ENCODE measurements around the gene GABRB3.

Gene GABRB3

DNA sequence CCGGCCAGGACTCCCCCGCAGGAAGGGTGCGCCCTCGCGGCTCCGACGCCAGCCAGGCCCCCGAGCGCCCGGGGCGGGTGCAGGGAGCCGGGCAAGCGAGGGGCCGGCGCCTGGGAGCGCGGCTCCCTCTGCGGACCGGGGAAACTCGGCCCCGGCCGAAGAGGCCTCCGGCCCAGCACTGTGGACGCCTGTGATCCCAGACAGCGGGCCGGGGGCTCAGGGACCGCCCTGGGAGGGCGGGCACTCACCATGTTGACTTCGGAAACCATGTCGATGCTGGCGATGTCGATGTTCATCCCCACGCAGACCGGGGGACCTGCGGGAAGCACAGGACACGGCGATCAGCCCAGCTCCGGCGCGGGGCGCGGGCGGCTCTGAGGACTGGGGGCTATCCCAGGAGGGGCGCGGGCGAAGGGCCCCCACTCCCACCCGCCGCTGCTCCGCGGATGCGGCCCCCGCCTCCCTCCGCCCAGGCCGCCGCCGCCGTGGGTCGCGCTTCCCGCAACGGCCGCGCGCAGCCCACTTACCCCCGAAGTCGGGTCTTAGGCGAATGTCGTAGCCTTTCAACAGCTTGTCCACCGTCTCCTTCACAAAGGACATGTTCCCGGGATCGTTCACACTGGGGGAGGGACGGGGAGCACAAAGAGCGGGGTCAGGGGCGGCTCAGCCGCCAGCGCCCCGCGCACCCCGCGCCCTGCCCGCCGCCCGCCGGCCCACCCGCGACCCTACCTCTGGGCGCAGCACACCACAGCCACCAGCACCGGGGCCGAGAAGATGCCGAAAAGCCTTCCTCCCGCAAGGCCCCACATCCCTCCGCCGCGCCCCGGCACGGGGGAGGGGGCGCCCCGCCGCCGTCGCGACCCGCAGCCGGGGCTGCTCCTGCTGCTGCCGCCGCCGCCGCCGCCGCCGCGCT is at the start of gene GABRB3:
TSS of gene GABRB3 (minus strand) at position 913 of the 913 bp plus-strand sequence.
- no peak for DNase-seq (ENCODE audit: low read depth in 2 of 2)
- TF ChIP-seq, protein P1, sequence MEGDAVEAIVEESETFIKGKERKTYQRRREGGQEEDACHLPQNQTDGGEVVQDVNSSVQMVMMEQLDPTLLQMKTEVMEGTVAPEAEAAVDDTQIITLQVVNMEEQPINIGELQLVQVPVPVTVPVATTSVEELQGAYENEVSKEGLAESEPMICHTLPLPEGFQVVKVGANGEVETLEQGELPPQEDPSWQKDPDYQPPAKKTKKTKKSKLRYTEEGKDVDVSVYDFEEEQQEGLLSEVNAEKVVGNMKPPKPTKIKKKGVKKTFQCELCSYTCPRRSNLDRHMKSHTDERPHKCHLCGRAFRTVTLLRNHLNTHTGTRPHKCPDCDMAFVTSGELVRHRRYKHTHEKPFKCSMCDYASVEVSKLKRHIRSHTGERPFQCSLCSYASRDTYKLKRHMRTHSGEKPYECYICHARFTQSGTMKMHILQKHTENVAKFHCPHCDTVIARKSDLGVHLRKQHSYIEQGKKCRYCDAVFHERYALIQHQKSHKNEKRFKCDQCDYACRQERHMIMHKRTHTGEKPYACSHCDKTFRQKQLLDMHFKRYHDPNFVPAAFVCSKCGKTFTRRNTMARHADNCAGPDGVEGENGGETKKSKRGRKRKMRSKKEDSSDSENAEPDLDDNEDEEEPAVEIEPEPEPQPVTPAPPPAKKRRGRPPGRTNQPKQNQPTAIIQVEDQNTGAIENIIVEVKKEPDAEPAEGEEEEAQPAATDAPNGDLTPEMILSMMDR (IDR thresholded peaks at IDR 0.05; ENCODE audit: low read depth, low read length): no peak
- H3K4me3 ChIP-seq (replicated peaks in 1 of 2; ENCODE audit: low read depth in 2 of 2, low read length in 2 of 2): no peak within 1 kb of the TSS

DNA sequence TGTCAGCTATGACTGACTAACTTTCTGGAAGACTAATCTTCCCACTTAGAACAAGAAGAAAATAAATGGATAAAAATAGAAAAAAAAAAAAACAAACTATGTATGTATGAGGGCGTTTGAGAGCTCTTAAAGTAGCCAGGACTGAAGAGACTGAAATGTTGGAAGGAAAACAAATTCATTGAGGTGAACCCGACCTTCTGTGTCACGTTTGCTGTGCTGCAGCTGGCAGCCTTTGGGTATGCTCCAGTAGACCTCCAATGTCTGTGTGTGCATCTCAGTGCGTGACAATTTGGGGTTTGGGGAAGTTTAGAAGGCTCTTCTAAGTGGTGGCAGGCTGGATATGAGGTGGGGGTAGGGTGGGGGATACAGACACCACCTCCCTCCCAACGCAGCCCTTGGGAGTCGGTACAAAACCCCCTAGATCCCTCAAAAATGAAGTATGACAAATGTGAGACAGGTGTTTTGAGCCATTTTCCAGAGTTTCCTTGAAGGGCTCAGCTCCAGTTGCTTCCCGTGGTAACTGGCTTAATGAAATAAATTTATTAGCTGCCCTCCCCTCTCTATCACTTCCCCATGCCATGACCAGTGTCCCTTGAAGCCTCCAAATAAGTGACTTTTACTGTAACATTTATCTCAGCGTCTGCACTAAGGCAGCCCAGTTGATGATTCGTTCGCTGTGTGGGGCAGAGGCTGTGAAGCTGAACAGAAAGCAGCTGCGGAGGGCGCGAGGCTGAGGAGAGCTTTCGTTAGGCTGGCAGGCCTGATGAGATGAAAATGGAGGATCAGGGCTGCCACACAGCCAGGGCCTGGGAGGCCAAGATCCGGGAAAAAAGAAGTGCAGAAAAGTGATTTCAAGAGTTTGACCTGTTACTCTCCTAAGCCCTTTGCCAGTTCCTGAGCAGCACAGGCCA is 34.9 kb upstream of the GABRB3 start:
- H3K4me3 ChIP-seq (replicated peaks in 1 of 2; ENCODE audit: low read depth in 2 of 2, low read length in 2 of 2): no peak overlapping the region
- TF ChIP-seq, protein P1 (IDR thresholded peaks at IDR 0.05; ENCODE audit: low read depth, low read length): no peak
- no peak for DNase-seq (ENCODE audit: low read depth in 2 of 2)

DNA sequence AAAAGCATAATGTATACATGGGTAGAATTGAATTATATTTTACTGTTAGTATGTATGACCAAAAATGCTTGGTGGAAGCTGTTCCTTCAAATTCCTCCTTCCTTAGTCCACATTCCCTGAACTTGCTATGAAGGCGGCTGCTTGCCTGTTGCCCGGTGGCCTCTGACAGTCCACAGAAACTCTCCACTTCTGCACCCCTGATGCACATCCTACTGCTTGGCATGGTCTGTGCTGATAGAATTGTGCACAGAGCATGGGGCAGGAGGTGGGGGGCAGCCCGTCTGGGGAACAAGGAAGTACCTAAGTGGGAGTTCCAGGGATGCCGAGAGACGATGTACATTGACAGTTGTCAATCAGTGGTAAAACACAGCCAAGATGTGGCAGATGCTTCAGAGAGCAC is 33.7 kb upstream of the GABRB3 start:
- TF ChIP-seq, protein P1 (IDR thresholded peaks at IDR 0.05; ENCODE audit: low read depth, low read length): no peak
- no peak overlapping the region for H3K4me3 ChIP-seq (replicated peaks in 1 of 2; ENCODE audit: low read depth in 2 of 2, low read length in 2 of 2)
- DNase-seq (ENCODE audit: low read depth in 2 of 2): no peak

DNA sequence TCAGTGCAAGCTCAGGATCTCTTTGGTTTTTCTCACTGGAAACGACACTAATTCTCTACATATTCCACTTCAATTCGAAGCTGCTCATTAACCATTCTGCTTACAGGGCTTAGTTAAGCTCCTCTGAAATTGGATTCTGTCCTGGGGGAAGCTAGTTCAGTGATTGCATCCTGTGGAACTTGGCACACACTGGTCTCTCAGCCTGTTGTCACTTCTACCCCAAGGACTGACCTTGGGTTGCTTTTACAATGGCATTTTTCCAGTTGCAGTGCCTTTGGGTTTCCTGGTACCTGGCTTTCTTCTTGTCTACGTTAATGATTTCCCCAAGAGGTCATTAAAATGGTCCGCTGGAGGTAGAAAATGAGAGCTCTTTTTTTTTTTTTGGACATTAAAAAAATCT is 33.3 kb upstream of the GABRB3 start:
- no peak for DNase-seq (ENCODE audit: low read depth in 2 of 2)
- no peak overlapping the region for H3K4me3 ChIP-seq (replicated peaks in 1 of 2; ENCODE audit: low read depth in 2 of 2, low read length in 2 of 2)
- TF ChIP-seq, protein P1 (IDR thresholded peaks at IDR 0.05; ENCODE audit: low read depth, low read length): no peak

DNA sequence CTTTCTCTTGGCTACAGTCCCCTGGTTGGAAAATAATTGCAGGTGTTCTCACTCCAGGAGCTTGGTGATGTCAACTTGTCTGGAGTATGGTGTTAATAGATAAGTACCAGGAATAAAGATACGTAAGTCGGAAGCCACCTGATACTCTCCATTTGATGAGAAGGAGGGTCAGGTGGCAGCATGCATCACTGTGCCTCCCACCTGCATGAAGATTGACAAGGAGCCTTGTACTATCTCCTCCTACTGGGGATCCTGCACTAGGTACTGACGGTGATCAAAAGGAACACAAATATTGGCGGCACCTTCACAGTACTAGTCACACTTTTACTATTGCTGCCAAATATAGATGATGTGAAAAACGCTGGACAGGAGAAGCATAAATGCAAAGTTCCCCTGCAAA is 32.6 kb upstream of the GABRB3 start:
- TF ChIP-seq, protein P1 (IDR thresholded peaks at IDR 0.05; ENCODE audit: low read depth, low read length): no peak
- DNase-seq (ENCODE audit: low read depth in 2 of 2): no peak
- no peak overlapping the region for H3K4me3 ChIP-seq (replicated peaks in 1 of 2; ENCODE audit: low read depth in 2 of 2, low read length in 2 of 2)

DNA sequence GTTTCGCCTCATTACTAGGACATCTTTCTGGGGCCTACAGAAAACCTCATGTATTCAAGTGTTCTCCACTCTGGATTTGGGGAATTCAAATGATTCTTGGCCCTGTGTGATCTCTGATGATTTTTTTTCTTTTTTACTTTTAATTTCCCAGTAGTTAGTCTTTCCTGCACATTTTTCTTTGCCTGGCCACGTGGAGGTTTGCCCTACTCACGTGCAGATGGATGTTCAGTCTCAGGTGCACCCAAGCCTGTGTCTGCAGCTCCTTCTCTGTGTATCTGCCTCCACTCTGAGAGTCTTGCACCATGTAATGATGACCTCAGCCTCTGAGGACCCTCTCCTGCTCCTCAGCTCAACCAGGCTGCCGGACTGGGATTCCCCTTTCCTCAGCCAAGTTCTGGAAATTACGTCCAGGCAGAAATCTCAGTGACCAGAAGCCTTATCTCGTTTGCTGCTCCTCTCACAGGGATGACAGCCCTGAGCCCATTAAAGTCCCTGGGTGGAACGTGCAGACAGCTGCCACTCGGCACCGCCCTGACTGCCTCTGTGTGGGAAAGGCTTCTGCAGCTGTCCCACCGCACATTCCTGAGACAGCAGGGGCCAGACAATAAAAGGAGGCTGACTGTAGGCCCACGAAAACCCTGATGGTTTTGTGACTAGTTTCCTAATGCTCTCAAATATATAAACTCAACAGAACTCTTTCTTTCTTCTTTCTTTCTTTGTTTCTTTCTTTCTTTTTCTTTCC is 31.4 kb upstream of the GABRB3 start:
- DNase-seq (ENCODE audit: low read depth in 2 of 2): no peak
- TF ChIP-seq, protein P1 (IDR thresholded peaks at IDR 0.05; ENCODE audit: low read depth, low read length): no peak
- no peak overlapping the region for H3K4me3 ChIP-seq (replicated peaks in 1 of 2; ENCODE audit: low read depth in 2 of 2, low read length in 2 of 2)

Measured in cardiac fibroblast (primary cell).